ENCODE results near the gene DIRAS3. TPM values are rescaled to one million over a fixed set of nuclear protein-coding genes. Genes with fewer than 3 reads are reported as not detected.
"Not testable (repeated sequence)": the region's sequence is repeated elsewhere in the genome, so short reads cannot be mapped to it uniquely, and the experiment has no call there.

Gene DIRAS3
- polyA plus RNA-seq (ENCODE audit: insufficient read length) = 5.4 TPM

DNA sequence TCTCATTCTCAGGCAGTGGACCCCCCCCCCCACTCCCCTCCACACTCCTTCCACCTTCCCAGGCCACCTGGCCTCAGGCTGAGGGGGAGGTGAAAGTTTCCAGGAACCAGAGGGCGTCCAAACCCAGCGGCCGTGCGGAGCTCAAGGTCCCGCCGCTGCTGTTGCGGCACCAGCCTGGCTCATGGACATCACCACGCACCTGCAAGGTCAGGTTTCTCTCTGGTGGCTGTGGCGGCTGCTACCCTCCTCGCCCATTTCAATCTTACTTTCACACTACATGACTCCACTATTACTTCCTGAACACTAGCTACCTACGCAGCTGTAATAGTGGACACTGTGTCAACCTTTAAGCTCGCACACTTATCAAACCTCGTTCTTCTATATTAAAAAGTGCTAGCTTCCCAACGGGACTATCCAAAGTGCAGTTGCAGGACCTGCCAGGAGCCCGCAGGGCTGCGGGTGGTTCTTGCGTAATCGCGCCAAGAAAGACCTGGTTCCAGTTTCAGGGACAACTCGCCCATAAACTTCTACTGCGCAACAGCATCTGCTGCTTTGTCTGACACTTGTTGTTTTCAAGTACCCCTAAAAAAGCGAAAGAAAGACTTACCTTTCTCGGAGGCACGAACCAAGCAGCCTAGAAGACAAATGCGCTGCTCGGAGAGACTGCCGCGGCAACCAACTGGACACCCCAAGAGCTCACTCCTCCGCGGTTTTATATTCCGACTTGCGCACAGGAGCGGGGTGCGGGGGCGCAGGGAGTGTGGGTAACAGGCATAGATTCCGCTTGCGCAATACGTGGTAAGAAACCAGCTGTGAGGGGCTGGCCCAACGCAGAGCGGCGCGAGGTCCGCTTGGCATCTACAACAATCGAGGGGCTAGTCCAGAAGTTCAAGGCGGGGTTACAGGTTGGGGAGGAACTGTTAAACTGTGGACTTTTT, at the start of gene DIRAS3:
Gene DIRAS3 (minus strand): TSS at position 687 of the 938 bp plus-strand sequence. CDS start 3,330 bp downstream, outside the sequence.
- no peak for DNase-seq (ENCODE audit: low read depth)

GRCh38 chr1:68093737-68094136, 43.3 kb upstream of the DIRAS3 start:
- DNase-seq (ENCODE audit: low read depth) = no peak

DNA sequence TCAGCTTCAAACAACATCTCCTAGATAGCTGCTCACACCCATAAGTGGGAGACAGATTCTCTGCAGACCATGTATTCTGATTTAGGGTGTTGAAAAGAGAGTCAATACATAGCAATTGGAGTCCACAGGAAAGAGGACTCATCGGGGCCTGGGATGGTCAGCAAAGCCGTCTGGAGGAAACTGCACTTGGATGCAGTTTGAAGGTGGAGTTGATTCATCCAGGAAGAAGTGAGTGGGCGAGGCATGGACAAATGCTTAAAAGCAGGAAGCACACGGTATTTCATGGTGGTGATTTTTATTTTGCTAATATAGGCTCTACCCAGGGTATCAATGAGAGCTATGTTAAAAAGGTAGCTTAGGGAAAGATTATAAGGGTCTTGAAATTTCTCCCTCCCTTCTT, 36.8 kb upstream of the DIRAS3 start:
- no peak for DNase-seq (ENCODE audit: low read depth)

DNA sequence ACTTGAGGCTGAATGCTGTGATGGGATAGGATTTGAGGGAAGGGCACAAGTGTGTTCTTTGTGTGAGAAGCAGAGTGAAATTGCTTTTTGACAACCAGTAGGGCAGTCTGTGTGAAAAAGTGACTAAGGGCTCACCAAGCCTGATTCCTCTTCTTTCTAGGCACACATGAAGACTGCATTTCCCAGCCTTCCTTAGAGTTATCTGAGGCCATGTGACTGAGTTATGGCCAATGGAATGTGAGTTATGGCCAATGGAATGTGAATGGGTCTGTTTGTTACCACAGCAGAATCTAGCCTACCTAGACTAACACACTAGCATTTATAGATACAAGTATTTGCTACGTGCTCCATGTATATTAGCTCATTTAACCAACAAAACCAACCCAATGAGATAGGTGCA, 35.3 kb upstream of the DIRAS3 start:
- DNase-seq (ENCODE audit: low read depth) = no peak

GRCh38 chr1:68083686-68084085, 33.3 kb upstream of the DIRAS3 start:
- no peak for DNase-seq (ENCODE audit: low read depth)

DNA sequence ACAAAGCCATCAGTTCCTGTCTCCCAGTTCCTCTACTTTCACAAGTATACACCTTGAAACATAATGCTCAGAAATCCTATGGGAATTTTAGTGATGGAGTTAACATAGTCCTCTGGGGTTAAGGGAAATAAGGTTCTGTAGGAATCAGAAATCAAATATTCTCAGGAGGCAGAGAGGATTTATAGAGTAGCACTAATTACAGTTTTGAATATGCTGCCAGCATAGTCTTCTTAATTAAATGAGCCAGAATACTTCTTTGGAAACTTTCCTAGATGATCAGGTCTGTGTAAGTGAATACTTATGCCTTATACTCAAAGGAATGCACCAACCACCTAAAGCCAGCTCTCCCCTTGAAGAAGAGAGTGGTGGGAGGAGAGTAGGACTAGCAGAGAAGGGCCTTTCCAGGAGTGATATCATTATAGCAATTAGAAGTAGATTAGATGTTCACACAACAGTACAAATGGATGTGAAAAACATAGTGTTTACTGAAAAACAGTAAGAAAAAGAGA, 31.4 kb upstream of the DIRAS3 start:
- DNase-seq (ENCODE audit: low read depth) = no peak

DNA sequence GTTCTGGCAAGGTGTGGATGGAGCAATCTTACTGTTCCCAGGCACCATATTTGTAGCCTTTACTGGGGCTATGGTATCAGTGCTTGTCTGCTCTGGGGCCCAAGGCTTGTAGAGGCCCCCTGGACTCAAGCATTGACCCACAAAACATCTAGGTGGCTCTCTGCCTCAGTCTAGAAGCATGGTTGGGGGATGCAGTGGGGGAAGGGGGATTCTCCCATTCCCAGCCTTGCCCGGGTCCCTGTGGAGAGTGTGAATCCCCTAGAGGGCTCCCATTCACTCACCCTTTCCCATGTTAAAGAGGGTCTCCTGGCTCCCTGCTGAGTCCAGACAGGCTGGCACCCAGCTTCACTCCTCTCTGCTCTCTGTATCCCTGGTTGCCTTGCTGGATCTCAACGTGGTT, 28.2 kb upstream of the DIRAS3 start:
- DNase-seq (ENCODE audit: low read depth) = no peak

- no peak for DNase-seq (ENCODE audit: low read depth)
Observed at GRCh38 chr1:68074472-68074871, 24.0 kb upstream of the DIRAS3 start.

- DNase-seq (ENCODE audit: low read depth) = no peak
Observed at GRCh38 chr1:68065766-68066165, 15.3 kb upstream of the DIRAS3 start.

- not testable (repeated sequence) for DNase-seq (ENCODE audit: low read depth)
Observed at GRCh38 chr1:68058053-68058452, 7.6 kb upstream of the DIRAS3 start.

GRCh38 chr1:68057564-68057963, 7.1 kb upstream of the DIRAS3 start:
- no peak for DNase-seq (ENCODE audit: low read depth)

DNA sequence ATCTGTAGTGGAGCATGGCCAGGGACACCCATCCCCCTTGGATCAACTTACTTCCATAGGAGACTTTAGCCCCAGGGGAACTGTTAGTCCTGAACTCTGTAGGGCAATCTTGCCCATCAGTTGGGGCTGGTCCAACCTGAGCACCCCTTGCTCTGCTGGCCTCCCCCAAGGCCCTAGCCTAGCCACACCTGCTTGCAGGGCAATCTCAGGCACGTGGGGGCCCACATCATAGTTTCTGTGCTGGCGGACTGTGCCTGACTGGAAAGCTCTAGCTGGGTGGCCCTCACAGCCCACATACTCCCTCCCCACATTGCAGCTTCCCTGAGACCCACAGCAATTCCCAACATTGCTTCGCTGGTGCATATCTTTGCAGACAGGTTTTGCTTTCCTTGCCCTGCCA, 6.6 kb upstream of the DIRAS3 start:
- DNase-seq (ENCODE audit: low read depth) = no peak

DNA sequence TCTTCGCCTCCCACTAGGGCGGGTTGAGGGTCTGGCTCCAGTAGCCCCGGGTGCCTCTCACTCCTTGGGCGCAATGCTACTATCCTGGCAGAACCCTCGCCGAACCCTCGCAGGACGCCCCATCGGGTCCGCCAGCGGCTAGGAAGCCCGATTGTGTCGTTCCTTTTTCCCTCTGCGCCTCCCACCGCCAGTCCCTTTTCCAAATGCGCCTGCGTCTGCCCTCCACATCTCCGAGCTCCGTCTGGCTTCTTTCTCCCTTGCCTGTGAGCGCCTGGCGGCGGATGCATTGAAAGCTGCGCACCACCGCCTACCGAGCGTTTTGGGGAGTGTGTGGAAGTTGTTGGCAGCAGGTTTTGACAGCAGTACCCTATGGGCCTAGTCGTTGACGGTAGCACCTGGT, 1.0 kb upstream of the DIRAS3 start:
- DNase-seq (ENCODE audit: low read depth) = no peak

DNA sequence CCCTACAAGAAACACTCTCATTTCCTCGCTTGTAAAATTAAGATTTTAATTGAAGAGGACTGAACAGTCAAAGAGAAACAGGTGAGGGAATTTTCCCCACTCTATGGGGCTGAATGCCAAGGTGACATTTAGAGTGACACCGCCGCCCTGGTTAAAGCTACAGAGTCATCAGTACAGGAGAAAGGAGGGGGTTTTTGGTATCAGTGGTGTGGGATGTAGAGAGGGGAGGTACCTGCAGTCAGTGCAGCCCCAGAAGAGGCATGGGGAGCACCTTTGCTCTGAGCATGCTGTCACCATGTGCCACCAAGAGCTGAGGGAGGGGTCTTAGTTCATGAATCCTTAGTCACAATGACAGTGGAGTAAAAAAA, 2.8 kb downstream of the DIRAS3 start:
- no peak for DNase-seq (ENCODE audit: low read depth)

- no peak for DNase-seq (ENCODE audit: low read depth)
Observed at GRCh38 chr1:68046885-68047658, 3.4 kb downstream of the DIRAS3 start.

DNA sequence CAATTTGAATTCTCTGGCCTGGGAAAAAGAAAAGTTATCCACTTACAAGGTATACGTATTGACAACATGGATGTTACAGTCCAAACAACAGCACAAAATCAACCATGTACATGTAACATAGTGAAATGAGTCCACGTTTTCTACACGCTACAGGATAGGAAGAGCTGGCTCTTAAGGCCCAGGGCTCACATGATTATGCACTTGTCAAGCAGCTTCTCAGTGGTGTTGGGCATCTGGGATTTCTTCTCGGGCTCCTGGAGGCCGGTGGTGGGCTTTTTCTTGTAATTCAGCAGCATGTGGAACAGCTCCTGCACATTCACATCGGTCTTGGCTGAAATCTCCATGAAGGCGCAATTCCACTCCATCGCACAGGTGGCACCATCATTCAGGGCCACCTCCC, 4.0 kb downstream of the DIRAS3 start:
- no peak for DNase-seq (ENCODE audit: low read depth)

DNA sequence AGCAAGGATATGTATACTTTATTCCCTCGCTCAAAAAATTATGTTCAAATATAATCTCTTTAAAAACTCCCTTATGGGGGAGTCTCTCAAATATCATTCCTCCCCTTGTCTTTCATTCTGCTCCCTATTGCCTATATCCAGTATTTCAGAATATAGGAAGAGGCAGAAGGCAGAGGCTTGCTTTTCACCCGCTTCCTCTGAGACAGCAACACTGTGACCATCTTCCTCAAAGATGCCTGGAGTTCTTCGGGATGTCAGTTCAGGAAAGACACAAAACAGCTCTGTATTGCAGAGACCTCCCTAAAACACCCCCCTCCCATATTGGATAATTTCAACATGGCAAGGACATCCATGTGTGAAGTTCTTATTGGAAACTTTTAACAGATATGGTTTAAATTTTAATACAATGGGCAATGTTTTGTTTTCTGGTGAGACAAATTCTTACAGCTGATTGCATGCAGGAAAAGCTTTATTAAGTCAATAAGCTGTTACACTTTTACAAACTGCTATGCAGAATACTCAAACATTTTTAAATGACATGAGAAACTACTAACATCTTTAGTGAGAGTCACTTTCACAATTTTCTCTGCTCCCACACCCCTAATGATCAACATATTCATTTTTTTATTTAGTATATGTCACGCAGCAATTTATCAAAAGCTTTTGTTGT, 4.8 kb downstream of the DIRAS3 start:
- no peak for DNase-seq (ENCODE audit: low read depth)

DNA sequence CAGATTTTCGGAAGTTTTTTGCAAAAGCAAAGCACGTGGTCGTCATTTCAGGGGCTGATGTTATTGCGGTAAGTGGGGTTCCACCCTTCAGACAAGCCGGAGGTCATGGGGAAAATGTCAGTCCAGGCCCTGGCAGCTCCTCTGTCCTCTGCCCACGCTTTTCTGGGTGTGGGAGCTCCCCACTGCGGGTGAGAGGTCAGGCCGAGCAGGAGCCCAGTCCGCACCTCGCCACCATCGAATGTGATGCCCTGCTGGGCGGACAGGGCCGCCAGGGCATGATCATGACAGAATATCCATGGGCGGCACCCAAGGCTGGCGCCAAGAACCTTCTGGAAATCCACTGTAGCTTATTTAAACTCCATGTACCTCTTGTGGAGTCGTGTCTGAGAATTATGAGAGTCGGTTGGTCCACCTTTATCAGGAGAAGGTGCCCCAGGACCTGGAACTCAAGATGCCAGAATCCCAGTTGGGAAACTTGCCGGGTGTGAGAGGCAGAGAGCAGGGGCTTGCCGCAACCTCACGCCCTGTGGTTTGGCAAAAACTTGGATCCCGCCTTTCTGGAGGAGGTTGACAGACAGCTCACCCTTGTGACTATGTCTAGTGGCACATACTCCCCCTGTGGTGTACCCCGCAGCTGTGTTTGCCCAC, 6.9 kb downstream of the DIRAS3 start:
- DNase-seq (ENCODE audit: low read depth) = no peak

GRCh38 chr1:68036946-68037345, 13.5 kb downstream of the DIRAS3 start:
- no peak for DNase-seq (ENCODE audit: low read depth)

- no peak for DNase-seq (ENCODE audit: low read depth)
Observed at GRCh38 chr1:68029444-68029843, 21.0 kb downstream of the DIRAS3 start.

GRCh38 chr1:68028566-68028965, 21.9 kb downstream of the DIRAS3 start:
- no peak for DNase-seq (ENCODE audit: low read depth)

Measured in forelimb muscle (tissue), 1 donor.